GM08714 (cell line): ENCODE results near the gene POLG2.

Experiments used
- H3K4me3 ChIP-seq: fragments of 200-500 bp; sonication (Bioruptor generic); 2 replicates; pipeline ENCODE4 v1.5.1; 2014; ENCODE audit warnings: mild to moderate bottlenecking, low read length, inconsistent platforms
- ZNF274 ChIP-seq: IDR thresholded peaks from 2 replicates; pipeline ENCODE4 v1.6.1; 2012; ENCODE audit warnings: mild to moderate bottlenecking, low read depth, low read length

Gene POLG2

DNA sequence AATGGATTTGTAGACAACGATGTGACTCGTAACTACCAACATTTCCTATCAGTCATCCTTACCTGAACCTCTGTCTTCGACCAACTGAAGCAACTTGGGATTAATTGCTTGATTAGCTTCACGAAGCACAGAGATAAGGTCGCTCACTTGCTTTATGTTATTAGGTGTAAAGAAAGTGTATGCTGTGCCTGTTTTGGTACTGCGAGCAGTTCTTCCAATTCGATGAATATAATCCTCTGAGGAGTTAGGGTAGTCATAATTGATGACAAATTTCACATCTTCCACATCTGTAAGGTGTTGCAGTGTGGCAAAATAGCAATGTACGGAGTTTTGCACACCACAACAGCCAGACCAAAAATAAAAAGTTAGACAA, 3.6 kb upstream of the POLG2 start:
- TF ChIP-seq ZNF274, result no peak
- no peak overlapping the region for H3K4me3 ChIP-seq

DNA sequence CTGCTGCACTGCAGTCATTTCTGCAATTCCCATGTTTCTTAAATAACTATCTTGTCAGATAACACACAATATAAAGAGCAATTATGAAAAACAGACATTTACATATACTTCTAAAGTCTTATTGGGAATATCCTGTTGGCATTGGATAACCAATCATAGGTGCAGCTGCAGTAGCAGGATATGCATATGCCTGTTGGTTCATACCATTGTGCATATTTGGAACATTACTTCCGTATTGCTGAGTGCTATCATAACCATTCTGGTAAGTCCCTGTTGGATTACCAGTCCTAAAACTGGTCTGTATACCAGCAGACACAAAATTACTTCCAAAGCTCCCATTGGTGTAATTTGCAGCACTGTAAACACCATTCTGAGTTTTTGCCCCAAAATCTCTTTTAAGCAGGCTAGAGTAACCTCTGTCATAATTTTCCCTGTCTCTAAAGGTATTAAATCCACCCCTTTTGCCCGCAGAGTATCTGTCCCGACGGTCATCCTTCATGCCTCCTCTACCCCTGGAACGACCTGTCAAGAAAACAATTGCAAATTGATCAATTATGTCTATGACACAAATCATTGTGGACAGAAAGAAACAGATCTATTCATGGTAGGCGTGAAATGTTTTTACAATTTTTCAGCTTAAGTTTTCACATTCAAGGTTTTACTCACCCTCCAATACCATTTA, 3.1 kb upstream of the POLG2 start:
- TF ChIP-seq ZNF274, result no peak
- no peak overlapping the region for H3K4me3 ChIP-seq

DNA sequence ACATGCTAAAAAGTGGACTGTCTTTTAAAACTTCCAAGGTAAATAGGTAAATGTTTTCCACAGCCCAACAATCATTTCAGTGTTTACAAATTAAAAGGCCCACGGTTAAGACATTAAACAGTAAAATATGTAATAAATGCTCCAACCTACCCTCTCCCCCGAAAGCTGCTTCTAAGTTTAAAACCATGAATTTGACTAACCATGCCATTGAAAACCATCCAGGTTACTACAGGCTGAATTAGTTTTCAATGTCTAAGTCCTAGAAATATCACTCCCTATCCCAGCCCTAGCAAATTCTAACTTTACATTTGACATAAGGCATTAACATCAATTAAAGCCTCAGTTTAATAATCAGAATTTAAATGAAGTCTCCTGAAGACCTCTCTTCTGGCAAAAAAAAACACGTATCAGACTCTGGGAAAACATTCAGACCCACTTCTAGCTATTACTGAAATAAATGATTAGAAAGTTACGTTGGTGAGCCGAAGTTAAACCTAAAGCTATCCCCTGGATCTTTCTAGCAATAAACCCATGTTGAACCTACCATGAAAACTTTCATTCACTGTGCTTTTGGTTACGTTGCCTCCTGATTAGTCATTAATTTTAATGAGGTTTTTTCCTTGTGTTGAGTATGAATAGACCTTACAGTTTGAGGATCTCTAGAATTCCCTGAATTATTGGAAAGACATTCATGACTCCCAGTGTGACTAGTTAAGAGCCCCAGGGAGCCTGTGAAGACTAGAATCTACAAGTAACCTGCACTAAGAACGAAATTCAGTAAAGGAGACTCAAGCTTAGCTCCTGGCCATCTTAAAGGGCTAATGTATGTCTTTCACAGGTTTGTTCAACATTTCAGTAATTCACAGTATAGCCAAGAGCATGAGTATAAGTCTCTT, 1.7 kb upstream of the POLG2 start:
- no peak for TF ChIP-seq ZNF274
- no peak overlapping the region for H3K4me3 ChIP-seq

DNA sequence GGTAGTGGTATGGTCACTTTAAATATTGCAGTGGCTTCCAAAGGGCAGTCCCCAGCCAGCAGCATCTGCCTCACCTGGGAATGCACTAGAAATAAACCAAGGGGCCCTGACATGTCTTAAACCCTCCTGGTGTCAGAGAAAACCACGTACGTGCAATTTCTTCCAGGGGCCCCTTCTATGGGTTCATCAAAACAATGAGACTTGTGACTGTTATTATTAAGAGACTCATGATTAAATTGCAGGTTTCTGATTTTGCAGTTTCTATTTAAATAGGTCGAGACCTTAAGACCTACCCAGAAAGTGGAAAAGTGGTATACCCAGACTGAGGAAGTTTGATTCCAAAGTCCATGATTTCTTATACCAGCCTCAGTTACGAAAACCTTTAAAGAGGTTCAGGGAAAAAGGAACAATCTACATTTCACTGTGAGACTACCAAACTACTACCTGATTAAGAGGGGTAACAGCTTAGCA, 746 bp upstream of the POLG2 start:
- no peak for TF ChIP-seq ZNF274
- H3K4me3 ChIP-seq, result peak overlapping the region; percentile 93; the same call in 1 of the 2 replicates

DNA sequence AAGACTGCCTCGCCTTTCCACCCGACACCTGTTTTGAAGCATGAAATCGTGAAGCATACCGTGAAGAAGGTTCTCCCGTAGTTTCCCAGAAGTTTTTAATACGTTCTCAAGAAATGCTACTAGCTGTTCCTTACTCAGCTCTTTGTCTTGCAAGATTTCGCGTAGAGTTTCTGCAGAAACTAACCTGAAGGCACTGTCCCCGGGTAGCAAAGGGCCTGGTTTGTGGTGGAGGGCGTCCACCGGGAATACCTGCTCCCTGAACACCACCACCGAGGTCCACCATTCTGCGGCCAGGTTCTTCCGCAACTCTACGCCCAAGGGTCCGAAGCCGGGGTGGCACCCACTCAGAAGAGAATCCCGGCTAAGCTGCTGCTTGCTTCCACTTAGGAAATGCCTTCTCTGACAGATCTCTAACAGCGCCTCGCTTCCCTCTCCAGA, 487 bp downstream of the POLG2 start:
- no peak for TF ChIP-seq ZNF274
- peak overlapping the region; percentile 93 for H3K4me3 ChIP-seq

DNA sequence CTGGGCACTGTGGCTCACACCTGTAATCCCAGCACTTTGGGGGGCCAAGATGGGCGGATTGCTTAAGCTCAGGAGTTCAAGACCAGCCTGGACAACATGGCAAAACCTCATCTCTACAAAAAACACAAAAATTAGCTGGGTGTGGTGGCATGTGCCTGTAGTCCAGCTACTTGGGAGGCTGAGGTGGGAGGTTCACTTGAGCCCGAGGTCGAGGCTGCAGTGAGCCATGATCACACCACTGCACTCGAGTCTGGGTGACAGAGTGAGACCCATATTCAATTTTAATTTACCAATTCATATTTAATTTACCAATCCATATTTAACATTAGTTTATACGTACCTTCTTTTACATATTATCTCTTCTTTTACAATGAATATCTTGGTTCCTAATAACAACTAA, 1.6 kb downstream of the POLG2 start:
- peak overlapping the region; percentile 93; the same call in 1 of the 2 replicates for H3K4me3 ChIP-seq

DNA sequence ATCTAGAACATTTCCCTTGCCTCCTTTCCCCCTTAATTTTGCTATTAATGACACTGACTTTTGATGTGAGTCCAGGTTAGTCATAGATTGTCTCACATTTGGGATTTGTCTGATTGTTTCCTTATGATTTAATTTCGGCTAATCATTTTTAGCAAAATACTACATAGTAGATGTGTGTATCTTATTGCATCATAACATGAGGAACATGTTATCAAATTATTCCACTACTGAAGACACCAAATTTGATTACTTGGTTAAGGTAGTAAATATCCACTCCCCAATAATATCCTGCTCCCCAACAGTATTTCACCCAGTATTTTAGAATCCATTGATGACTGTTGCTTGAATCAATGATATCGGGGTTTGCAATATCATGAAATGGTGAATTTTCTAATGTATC, 2.7 kb downstream of the POLG2 start:
- H3K4me3 ChIP-seq, result no peak overlapping the region

DNA sequence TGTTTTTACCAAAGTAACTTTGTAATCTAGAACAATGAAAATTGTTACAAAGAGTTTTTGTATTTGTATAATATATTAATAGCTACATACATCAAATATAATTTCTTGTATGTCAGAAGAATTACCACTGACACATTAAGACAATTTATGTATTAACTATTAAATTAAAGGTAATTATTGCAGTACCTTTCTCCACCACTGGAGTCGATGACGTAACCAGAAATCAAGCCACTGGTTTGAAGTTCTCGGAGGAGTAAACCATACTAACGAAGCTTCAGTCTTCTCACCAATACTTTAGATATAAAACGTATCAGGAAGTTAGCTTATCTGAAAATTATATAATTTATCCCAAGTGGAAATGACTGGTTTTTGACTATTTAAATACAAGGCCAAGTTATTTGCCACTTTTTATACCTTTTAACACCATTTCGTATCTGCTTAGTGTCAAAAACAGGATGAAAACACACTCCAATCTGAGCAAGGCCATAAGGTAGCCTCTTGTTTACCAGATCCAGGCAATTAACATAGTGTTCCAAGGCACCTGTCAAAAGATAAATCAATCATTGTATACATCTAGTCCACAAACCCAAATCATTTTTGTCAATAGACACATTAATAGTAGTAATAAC, 4.3 kb downstream of the POLG2 start:
- H3K4me3 ChIP-seq, result no peak overlapping the region
- no peak for TF ChIP-seq ZNF274

More for the DNA sequence above, 2.7 kb downstream of the POLG2 start:
- TF ChIP-seq ZNF274, result no peak

DNA sequence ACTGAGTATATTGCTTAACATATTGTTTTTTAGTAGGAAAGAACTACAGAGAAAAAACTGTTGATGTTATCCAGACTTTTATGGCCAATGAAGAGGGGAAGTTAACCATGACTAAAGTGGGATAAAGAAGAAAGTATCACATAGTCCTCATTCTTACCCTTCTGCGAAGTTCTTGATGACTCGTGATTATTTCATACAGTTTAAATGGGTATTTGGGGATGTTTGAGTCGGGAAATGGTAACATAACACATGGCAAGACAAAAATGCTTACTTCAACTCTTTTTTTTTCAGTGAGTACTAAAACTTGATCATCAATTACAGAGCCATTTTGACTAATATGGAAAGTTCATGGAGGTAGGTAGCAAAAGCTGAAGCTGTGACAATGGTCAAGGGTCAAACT, 4.9 kb downstream of the POLG2 start:
- H3K4me3 ChIP-seq, result no peak overlapping the region
- no peak for TF ChIP-seq ZNF274

DNA sequence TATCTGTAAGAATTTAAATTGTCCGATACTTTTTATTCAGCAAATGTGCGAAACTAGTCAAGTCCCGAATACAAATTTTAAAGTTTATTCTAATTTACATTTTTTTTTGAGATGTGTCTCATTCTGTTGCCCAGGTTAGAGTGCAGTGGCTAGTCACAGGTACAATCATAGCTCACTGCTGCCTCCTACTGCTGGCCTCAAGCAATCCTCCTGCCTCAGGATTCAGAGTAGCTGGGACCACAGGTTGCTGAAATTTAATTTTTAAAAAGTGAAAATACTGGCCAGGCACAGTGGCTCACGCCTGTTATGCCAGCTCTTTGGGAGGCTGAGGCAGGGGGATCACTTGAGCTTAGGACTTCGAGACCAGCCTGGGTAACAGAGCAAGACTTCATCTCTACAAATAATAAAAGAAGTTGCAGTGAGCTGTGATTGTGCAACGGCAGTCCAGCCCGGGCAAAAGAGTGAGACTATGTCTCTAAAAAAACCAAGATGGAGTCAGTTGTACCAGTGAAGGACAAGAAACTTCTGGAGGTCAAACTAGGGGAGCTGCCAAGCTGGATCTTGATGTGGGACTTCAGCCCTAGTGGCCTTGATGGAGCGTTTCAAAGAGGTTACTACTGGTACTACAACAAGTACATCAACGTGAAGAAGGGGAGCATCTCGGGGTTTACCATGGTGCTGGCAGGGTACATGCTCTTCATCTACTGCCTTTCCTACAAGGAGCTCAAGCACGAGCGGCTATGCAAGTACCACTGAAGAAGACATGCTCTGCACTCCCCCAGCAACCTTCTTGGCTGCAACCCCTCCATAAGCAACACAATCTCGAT, 5.6 kb downstream of the POLG2 start:
- no peak overlapping the region for H3K4me3 ChIP-seq
- TF ChIP-seq ZNF274, result no peak

DNA sequence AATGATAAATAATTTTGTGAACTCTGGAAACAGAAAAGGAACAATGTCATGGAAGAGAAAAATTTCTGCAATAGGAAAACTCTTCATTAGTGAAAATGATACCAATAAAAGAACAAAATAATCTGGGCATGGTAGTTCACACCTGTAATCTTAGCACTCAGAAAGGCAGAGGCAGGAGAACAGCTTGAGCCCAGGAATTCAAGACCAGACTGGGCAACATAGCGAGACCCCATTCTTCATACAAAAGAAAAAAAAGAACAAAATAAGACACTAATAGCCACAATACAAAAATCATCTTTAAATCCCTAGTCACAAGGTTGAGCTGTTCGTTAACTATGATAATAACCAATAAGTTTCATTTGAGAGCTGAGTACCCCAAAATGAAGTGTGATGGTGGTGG, 8.6 kb downstream of the POLG2 start:
- H3K4me3 ChIP-seq, result no peak overlapping the region
- TF ChIP-seq ZNF274, result no peak

DNA sequence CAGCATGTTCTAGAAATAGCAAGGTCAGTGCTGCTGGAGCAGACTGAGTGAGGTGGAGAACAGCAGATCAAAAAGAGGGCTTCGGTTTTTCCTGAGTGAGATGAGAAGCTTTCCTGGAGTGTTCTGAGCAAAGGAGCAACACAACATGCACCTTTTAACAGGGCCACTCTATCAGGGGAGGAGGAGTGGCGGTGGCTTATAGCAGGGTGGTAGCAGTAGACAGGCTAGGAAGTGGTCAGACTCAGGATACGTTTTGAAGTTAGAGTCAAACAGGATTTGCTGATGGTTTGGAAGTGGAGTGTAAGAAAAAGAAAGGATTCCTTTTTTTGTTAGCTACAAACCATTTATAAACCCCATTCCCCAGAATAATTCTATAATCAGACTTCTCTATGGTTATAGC, 12.5 kb downstream of the POLG2 start:
- TF ChIP-seq ZNF274, result no peak
- no peak overlapping the region for H3K4me3 ChIP-seq

DNA sequence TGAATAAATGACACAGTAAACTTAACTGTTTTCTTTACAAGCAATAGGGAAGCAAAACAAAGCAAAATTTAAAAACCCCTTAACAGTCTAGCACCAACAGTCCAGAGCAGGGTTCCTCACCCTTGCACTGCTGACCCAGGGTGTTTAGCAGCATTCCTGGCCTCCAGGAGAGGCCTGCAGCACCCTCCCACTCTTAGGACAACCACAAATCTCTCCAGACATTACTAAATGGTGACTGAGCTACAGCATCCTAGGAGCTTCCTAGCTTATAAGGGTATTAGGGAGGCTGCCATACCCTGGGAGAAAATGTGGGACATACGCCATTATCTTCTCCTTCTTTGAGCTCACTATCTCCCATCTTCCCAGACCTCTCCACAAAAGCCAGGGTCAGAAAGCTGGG, 15.9 kb downstream of the POLG2 start:
- no peak for TF ChIP-seq ZNF274
- H3K4me3 ChIP-seq, result no peak overlapping the region

DNA sequence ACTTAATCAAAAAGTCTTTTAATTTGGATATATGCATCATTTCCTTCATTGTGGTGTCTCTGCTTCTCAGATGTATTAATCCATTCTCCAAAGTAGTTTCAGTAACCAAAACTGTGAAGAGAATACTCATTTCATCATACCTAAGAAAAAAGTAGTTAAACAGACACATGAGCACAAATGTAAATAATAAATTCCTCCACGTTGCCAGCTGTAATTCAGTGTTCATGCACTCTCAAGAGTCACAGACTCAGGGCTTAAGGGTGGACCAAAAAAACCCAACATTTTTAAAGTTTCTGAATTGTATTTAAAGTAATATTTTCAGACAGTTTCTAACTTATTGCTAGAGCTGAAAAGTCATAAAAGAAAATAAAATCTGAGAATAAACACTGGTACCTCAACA, 19.0 kb downstream of the POLG2 start:
- TF ChIP-seq ZNF274, result no peak
- no peak overlapping the region for H3K4me3 ChIP-seq
